Heart left ventricle (tissue), 13 donors: ENCODE measurements around the gene MYO3A.

Experiments
- CTCF ChIP-seq, 12 donors: fragments of 200-600 bp; sonication (generic) in 4 of 12; IDR thresholded peaks; one replicate each; pipeline versions ENCODE4 v1.5.0 to v1.8.0; 2018 to 2022; ENCODE audit warnings: antibody characterized with exemption in 12 of 12, mild to moderate bottlenecking in 5 of 12
- POLR2A ChIP-seq, 2 donors: fragments of 450-650 bp; IDR thresholded peaks; one replicate each; pipeline ENCODE4 v1.6.1; 2017; ENCODE audit warnings: antibody characterized with exemption in 2 of 2, mild to moderate bottlenecking in 2 of 2, moderate library complexity in 2 of 2
- donor health status: ischemic (EF 13 %, LVEDD 7.1; RV severe dilation, severe dysfunction).
- donor health status: DM: no; HTN: yes; CAD: no.
- donor health status: DM: no; HTN: no; CAD: no.
- donor health status: ischemic (EF 25% LVEDD 6.9; RV normal size, moderate dysfunction).
- donor health status: ischemic (EF 25% LVEDD 5.7; RV mildly dilated, moderate dysfunction).
- donor health status: ischemic (EF 35%, LVEDD 5.7; RV mildly dilated, moderate dysfunction).
- donor health status: nonischemic (EF 11% LVEDD 7.7; RV severe dilation, severe dysfunction).
- donor health status: DM: yes; HTN: yes; CAD: no.
- donor health status: PGD.
- donor health status: ischemic (EF 29% LVEDD 5.4; RV normal size, mild dysfunction).
- donor health status: nonischemic (EF 23%, LVEDD 6.1; RV moderate dilation, normal function).

- TF ChIP-seq CTCF (IDR thresholded peaks at IDR 0.05), result no peak
- no peak for TF ChIP-seq POLR2A (IDR thresholded peaks at IDR 0.05)
These were observed 133.7 kb downstream of the MYO3A start for GRCh38 chr10:26067680-26068079.
